Activated B cell treated with CpG ODN at 0.5 μM for 24 hours (primary cell): ENCODE results near the gene PLOD1. TPM values are rescaled to one million over a fixed set of nuclear protein-coding genes. Genes with fewer than 3 reads are reported as not detected.
"Not testable (repeated sequence)": the region's sequence is repeated elsewhere in the genome, so short reads cannot be mapped to it uniquely, and the experiment has no call there.

Experiments
- ATAC-seq: fragments of 200-7000 bp; cut with Tn5 transposase; one replicate; pipeline ENCODE4 v1.10.0; 2021; ENCODE audit warnings: low read depth, mild to moderate bottlenecking, moderate library complexity
- CTCF ChIA-PET: fragments of 350-600 bp; sonication (Branson Sonifier 250); formaldehyde crosslinking; loops from one replicate; lab custom pipeline; 2021; ENCODE audit warnings: antibody characterized with exemption; lab: Charles Lee
- POLR2A ChIA-PET: fragments of 350-600 bp; sonication (Branson Sonifier 250); formaldehyde crosslinking; loops from one replicate; lab custom pipeline; 2021; ENCODE audit warnings: antibody characterized with exemption; lab: Charles Lee
- DNase-seq: peaks from one replicate; pipeline ENCODE4 v3.0.0; 2022
- H3K27ac Mint-ChIP-seq: one replicate; pipeline ENCODE4 v1.8.0; 2020; ENCODE audit warnings: mixed read lengths
- H3K27me3 Mint-ChIP-seq: one replicate; pipeline ENCODE4 v1.8.0; 2021; ENCODE audit warnings: mixed read lengths
- H3K36me3 Mint-ChIP-seq: one replicate; pipeline ENCODE4 v1.8.0; 2021; ENCODE audit warnings: low read depth, mixed read lengths
- H3K4me1 Mint-ChIP-seq: one replicate; pipeline ENCODE4 v1.8.0; 2021; ENCODE audit warnings: mixed read lengths
- H3K4me3 Mint-ChIP-seq: one replicate; pipeline ENCODE4 v1.8.0; 2020; ENCODE audit warnings: mild to moderate bottlenecking, mixed read lengths
- H3K9me3 Mint-ChIP-seq: one replicate; pipeline ENCODE4 v1.8.0; 2020; ENCODE audit warnings: mixed read lengths
- CTCF ChIP-seq: fragments of 200-600 bp; IDR thresholded peaks from one replicate; pipeline ENCODE4 v1.8.0; 2022; ENCODE audit warnings: antibody characterized with exemption, mild to moderate bottlenecking
- intact Hi-C: fragments of 100-400 bp; cut with micrococcal nuclease; formaldehyde crosslinking; loops from one replicate; pipeline ENCODE4 v1.15.1; 2024
- total RNA-seq: library from RNA; stranded (reverse); gene quantifications from 2 replicates; pipeline ENCODE4 v1.2.3, GENCODE V29; 2022

The PLOD1 gene
- total RNA-seq, 1 donor from 2014 or later = 15.7 TPM

GRCh38 chr1:11906870-11907269 is 27.6 kb upstream of the PLOD1 start:
- TF ChIP-seq CTCF = no peak
- Mint-ChIP-seq H3K9me3 (no peaks in the 10 kb centered on the region), H3K27me3 (no peaks in the 10 kb centered on the region), H3K4me3 (no peak overlapping the region), H3K4me1 (peaks cover 21% of the 10 kb centered on the region), H3K27ac (peak overlapping the region; percentile 41), H3K36me3 (peaks cover 11% of the 10 kb centered on the region)
- intact Hi-C loops = loop anchor here (1.0 to 5.0 kb wide), 3 partner anchors 69 to 255 kb away; partner anchors contain the start of genes AGTRAP, FBXO2 and FBXO44
- POLR2A ChIA-PET = interaction anchor here (0.7 to 4.3 kb wide), 3 partner anchors 19 to 894 kb away, joined by 3 to 19 read pairs (median 8); partner anchors contain the start of gene TARDBP
- CTCF ChIA-PET = no interaction called here
- DNase-seq = no peak
- ATAC-seq = no peak

- TF ChIP-seq CTCF = no peak
- Mint-ChIP-seq H3K4me1 (peaks cover 21% of the 10 kb centered on the region), H3K4me3 (peak overlapping the region; percentile 94), H3K27me3 (no peaks in the 10 kb centered on the region), H3K9me3 (no peaks in the 10 kb centered on the region), H3K27ac (peak overlapping the region; percentile 100), H3K36me3 (peaks cover 11% of the 10 kb centered on the region)
- ChIA-PET POLR2A (interaction anchor here (0.5 to 5.3 kb wide), 86 partner anchors 9 to 1997 kb away, joined by 3 to 184 read pairs (median 6); partner anchors contain the start of genes AGTRAP, CLCN6, EXOSC10 and FBXO2), CTCF (interaction anchor here (1.0 to 3.4 kb wide), 9 partner anchors 15 to 870 kb away, joined by 3 to 12 read pairs (median 3); partner anchors contain the start of genes KIAA2013 and MFN2)
- intact Hi-C loops = loop anchor here (1.0 to 5.0 kb wide), 7 partner anchors 69 to 635 kb away; partner anchors contain the start of genes AGTRAP, FBXO2, FBXO44 and MAD2L2
- DNase-seq (peak; percentile 74), ATAC-seq (peak; percentile 47)
Observed at GRCh38 chr1:11907275-11908094, 27.0 kb upstream of the PLOD1 start.

GRCh38 chr1:11908095-11908675 is 26.3 kb upstream of the PLOD1 start:
- ChIA-PET POLR2A (interaction anchor here (0.6 to 5.3 kb wide), 98 partner anchors 9 to 1997 kb away, joined by 3 to 184 read pairs (median 6); partner anchors contain the start of genes AGTRAP, CENPS, CLCN6 and EXOSC10), CTCF (interaction anchor here (1.0 to 3.4 kb wide), 9 partner anchors 16 to 870 kb away, joined by 3 to 12 read pairs (median 3); partner anchors contain the start of genes KIAA2013 and MFN2)
- peak; percentile 61 for DNase-seq
- H3K9me3 Mint-ChIP-seq = no peaks in the 10 kb centered on the region
- no peak for TF ChIP-seq CTCF
- peak overlapping the region; percentile 94 for H3K4me3 Mint-ChIP-seq
- peak overlapping the region; percentile 100 for H3K27ac Mint-ChIP-seq
- ATAC-seq = peak; percentile 58
- peaks cover 11% of the 10 kb centered on the region for H3K36me3 Mint-ChIP-seq
- H3K27me3 Mint-ChIP-seq = no peaks in the 10 kb centered on the region
- intact Hi-C loops = loop anchor here (1.0 to 5.0 kb wide), 6 partner anchors 93 to 635 kb away; partner anchors contain the start of genes AGTRAP, FBXO2, FBXO44 and MAD2L2
- H3K4me1 Mint-ChIP-seq = peaks cover 21% of the 10 kb centered on the region

- intact Hi-C loops, H3K27ac Mint-ChIP-seq, H3K4me3 Mint-ChIP-seq, DNase-seq, ATAC-seq, H3K9me3 Mint-ChIP-seq, H3K27me3 Mint-ChIP-seq: not testable (repeated sequence)
- Mint-ChIP-seq H3K4me1 (peaks cover 25% of the 10 kb centered on the region), H3K36me3 (peaks cover 11% of the 10 kb centered on the region)
- ChIA-PET POLR2A (interaction anchor here (1.9 to 5.3 kb wide), 12 partner anchors 15 to 898 kb away, joined by 8 to 184 read pairs (median 74); partner anchors contain the start of genes CLCN6, EXOSC10, KIAA2013 and MFN2), CTCF (interaction anchor here (3.4 kb wide), 1 partner anchor 56 kb away, joined by 12 read pairs; no protein-coding TSS in a partner anchor)
Observed at GRCh38 chr1:11910914-11911228, 23.6 kb upstream of the PLOD1 start.

GRCh38 chr1:11912000-11912399 is 22.5 kb upstream of the PLOD1 start:
- Mint-ChIP-seq H3K4me1 (peaks cover 27% of the 10 kb centered on the region), H3K27ac (no peak overlapping the region), H3K36me3 (peaks cover 17% of the 10 kb centered on the region), H3K27me3 (no peaks in the 10 kb centered on the region), H3K4me3 (no peak overlapping the region), H3K9me3 (no peaks in the 10 kb centered on the region)
- ChIA-PET CTCF (no interaction called here), POLR2A (interaction anchor here (0.5 to 5.3 kb wide), 5 partner anchors 14 to 124 kb away, joined by 3 to 163 read pairs (median 7); partner anchors contain the start of genes CLCN6, KIAA2013 and MTHFR)
- DNase-seq = no peak
- intact Hi-C loops = no loop called here
- no peak for ATAC-seq
- no peak for TF ChIP-seq CTCF

- ATAC-seq, CTCF ChIA-PET, DNase-seq, H3K9me3 Mint-ChIP-seq, H3K4me3 Mint-ChIP-seq, intact Hi-C loops, H3K27me3 Mint-ChIP-seq, H3K27ac Mint-ChIP-seq: not testable (repeated sequence)
- POLR2A ChIA-PET = interaction anchor here (3.6 to 5.3 kb wide), 2 partner anchors 13 to 105 kb away, joined by 19 to 163 read pairs; partner anchors contain the start of genes CLCN6, KIAA2013 and MTHFR
- H3K36me3 Mint-ChIP-seq = peaks cover 17% of the 10 kb centered on the region
- peaks cover 23% of the 10 kb centered on the region for H3K4me1 Mint-ChIP-seq
Observed at GRCh38 chr1:11912482-11913216, 21.9 kb upstream of the PLOD1 start.
